Gastroesophageal sphincter (tissue), 4 donors: Measurements from ENCODE around the gene LPP. TPM values are rescaled to one million over a fixed set of nuclear protein-coding genes. Genes with fewer than 3 reads are reported as not detected.

ENCODE experiments used
- ATAC-seq: fragments of 150-250 bp; one replicate; pipeline ENCODE4 v1.9.1; 2016; ENCODE audit warnings: mild to moderate bottlenecking, moderate library complexity
- H3K27ac ChIP-seq, 4 donors: fragments of 200-600 bp; sonication (generic) in 3 of 4; 1 replicate in 3 of 4; 2 replicates in 1 of 4; pipeline ENCODE4 v1.5.1; 2016 to 2019
- H3K27me3 ChIP-seq: fragments of 200-600 bp; sonication (generic); one replicate; pipeline ENCODE4 v1.5.1; 2019
- H3K36me3 ChIP-seq, 2 donors: fragments of 200-600 bp; sonication (generic); one replicate each; pipeline ENCODE4 v1.5.1; 2019; ENCODE audit warnings: control low read depth in 1 of 2
- H3K4me1 ChIP-seq, 3 donors: fragments of 200-600 bp; sonication (generic); 1 replicate in 2 of 3; 2 replicates in 1 of 3; pipeline ENCODE4 v1.5.1; 2016 to 2019; ENCODE audit warnings: control low read depth in 2 of 3
- H3K4me3 ChIP-seq, 2 donors: fragments of 200-600 bp; sonication (generic); one replicate each; pipeline ENCODE4 v1.5.1; 2019; ENCODE audit warnings: mild to moderate bottlenecking in 1 of 2, moderate library complexity in 1 of 2
- H3K9me3 ChIP-seq, 3 donors: fragments of 200-600 bp; sonication (generic); one replicate each; pipeline ENCODE4 v1.5.1; 2017 to 2019; ENCODE audit warnings: control low read depth in 2 of 3
- EP300 ChIP-seq: sonication (generic); formaldehyde crosslinking; IDR thresholded peaks from one replicate; pipeline ENCODE4 v1.6.1; 2017; ENCODE audit warnings: antibody characterized with exemption, mild to moderate bottlenecking
- POLR2A ChIP-seq, 2 donors: fragments of 450-650 bp; IDR thresholded peaks; one replicate each; pipeline ENCODE4 v1.6.1; 2017; ENCODE audit warnings: antibody characterized with exemption in 2 of 2, mild to moderate bottlenecking in 2 of 2, moderate library complexity in 1 of 2
- POLR2AphosphoS5 ChIP-seq: sonication (generic); formaldehyde crosslinking; IDR thresholded peaks from one replicate; pipeline ENCODE4 v1.6.1; 2017; ENCODE audit warnings: antibody characterized with exemption
- WGBS, 2 donors: methylation state at CpG; one replicate each; pipeline ENCODE4 v1.1.5; 2018; ENCODE audit warnings: low coverage in 1 of 2; 5-methylcytosine and 5-hydroxymethylcytosine counted together
- total RNA-seq, 4 donors: library from RNA; depleted of rRNA; stranded (reverse); fragments of >200 nt; gene quantifications; one replicate each; pipeline ENCODE4 v1.1.0, GENCODE V29; 2016
- TF ChIP-seq, protein P1 (sequence below), 4 experiments: fragments of 200-600 bp in 2 of 4; fragments of 450-650 bp in 2 of 4; sonication (generic) in 1 of 4; IDR thresholded peaks; one replicate each; pipeline ENCODE4 v1.5.1; 2017 to 2019; ENCODE audit warnings: antibody characterized with exemption in 4 of 4, mild to moderate bottlenecking in 2 of 4, moderate library complexity in 2 of 4

LPP gene
- total RNA-seq, 4 donors from 2014 or later: 1,243 to 2,297 (median 2,164) TPM

- Histone ChIP-seq H3K27me3 (no peaks in the 10 kb centered on the region), H3K36me3 (no peaks in the 10 kb centered on the region), H3K27ac (peak overlapping the region; percentile 69 to 76 (median 74)), H3K4me3 (no peak overlapping the region), H3K9me3 (no peaks in the 10 kb centered on the region), H3K4me1 (peaks cover 16 to 89% (median 39%) of the 10 kb centered on the region in 3 donors)
- TF ChIP-seq, protein P1, sequence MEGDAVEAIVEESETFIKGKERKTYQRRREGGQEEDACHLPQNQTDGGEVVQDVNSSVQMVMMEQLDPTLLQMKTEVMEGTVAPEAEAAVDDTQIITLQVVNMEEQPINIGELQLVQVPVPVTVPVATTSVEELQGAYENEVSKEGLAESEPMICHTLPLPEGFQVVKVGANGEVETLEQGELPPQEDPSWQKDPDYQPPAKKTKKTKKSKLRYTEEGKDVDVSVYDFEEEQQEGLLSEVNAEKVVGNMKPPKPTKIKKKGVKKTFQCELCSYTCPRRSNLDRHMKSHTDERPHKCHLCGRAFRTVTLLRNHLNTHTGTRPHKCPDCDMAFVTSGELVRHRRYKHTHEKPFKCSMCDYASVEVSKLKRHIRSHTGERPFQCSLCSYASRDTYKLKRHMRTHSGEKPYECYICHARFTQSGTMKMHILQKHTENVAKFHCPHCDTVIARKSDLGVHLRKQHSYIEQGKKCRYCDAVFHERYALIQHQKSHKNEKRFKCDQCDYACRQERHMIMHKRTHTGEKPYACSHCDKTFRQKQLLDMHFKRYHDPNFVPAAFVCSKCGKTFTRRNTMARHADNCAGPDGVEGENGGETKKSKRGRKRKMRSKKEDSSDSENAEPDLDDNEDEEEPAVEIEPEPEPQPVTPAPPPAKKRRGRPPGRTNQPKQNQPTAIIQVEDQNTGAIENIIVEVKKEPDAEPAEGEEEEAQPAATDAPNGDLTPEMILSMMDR (IDR thresholded peaks at IDR 0.05): no peak
- TF ChIP-seq EP300: no peak
- WGBS, 2 donors: 60 to 74% methylated on average over 6 of the region's 6 CpGs
- ATAC-seq: no peak
These were observed 169.3 kb downstream of the LPP start for GRCh38 chr3:188323067-188323842.

DNA sequence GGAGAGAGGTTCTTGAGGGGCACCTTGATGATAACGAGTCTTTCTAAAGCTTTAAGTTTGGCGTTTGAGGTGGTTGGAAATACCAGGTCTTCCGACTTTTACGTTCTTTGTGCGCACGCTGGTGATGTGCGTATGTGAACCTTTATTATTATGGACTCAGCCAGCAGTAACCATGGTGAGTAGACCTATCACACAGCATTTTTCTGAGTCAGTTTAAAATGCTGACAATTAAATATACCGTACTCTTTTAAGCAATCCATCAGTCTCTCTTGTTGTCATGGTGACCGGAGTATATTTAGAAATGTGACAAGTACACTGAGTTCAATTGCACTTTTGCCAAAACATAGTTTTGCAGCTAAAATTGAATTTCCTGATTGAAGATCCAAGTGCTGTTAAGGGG is 172.2 kb downstream of the LPP start:
- H3K36me3 ChIP-seq: no peaks in the 10 kb centered on the region
- 17 to 52% methylated on average over 8 to 9 of the region's 9 CpGs for WGBS, 2 donors

DNA sequence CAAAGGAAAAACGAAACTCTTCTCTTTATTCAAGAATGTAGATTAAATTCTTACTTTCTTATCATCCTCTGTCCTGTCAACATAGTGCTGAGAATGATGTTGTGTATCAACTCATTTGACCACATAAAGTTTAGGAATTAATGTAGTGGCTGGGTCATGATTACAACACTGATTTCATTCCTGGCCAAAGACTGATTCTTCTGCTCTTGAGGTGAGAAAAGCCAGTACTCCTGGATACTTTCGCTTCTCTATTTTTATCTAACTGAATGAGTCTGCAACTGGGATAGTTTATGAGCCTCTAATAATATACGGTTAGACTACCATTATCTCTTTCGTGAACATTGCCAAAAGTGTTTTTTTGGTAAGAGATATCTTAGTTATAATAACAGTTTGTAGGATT is 173.0 kb downstream of the LPP start:
- Histone ChIP-seq H3K4me1 (peaks cover 14 to 95% (median 41%) of the 10 kb centered on the region in 3 donors), H3K27ac (peak overlapping the region; percentile 67 to 92 (median 74))
- 31 to 32% methylated on average over 4 of the region's 4 CpGs for WGBS, 2 donors

More for the DNA sequence above, 172.2 kb downstream of the LPP start:
- TF ChIP-seq, protein P1 (IDR thresholded peaks at IDR 0.05): no peak
- TF ChIP-seq POLR2AphosphoS5 (peak; percentile 40), POLR2A (IDR thresholded peaks at IDR 0.05) (no peak), EP300 (peak; percentile 11)
- Histone ChIP-seq H3K27ac (peak overlapping the region; percentile 67 to 92 (median 74)), H3K4me3 (no peak overlapping the region), H3K9me3 (no peaks in the 10 kb centered on the region), H3K27me3 (no peaks in the 10 kb centered on the region), H3K4me1 (peaks cover 19 to 95% (median 44%) of the 10 kb centered on the region in 3 donors)
- peak; percentile 63 for ATAC-seq

GRCh38 chr3:188327433-188327832 is 173.5 kb downstream of the LPP start:
- no peaks in the 10 kb centered on the region for H3K9me3 ChIP-seq
- peaks cover 10 to 95% (median 36%) of the 10 kb centered on the region in 3 donors for H3K4me1 ChIP-seq
- no peak for ATAC-seq
- H3K36me3 ChIP-seq: no peaks in the 10 kb centered on the region
- 44 to 58% methylated on average over 2 of the region's 2 CpGs for WGBS, 2 donors
- H3K27me3 ChIP-seq: no peaks in the 10 kb centered on the region
- peak overlapping the region; percentile 67 to 92 (median 74) for H3K27ac ChIP-seq
- no peak overlapping the region for H3K4me3 ChIP-seq
- TF ChIP-seq EP300 (no peak), POLR2A (IDR thresholded peaks at IDR 0.05) (no peak)

More for the DNA sequence above, 173.0 kb downstream of the LPP start:
- Histone ChIP-seq H3K4me3 (no peak overlapping the region), H3K9me3 (no peaks in the 10 kb centered on the region), H3K27me3 (no peaks in the 10 kb centered on the region), H3K36me3 (no peaks in the 10 kb centered on the region)
- ATAC-seq: peak; percentile 44
- TF ChIP-seq POLR2A (IDR thresholded peaks at IDR 0.05): no peak
- no peak for TF ChIP-seq EP300
- no peak for TF ChIP-seq POLR2AphosphoS5
- TF ChIP-seq, protein P1 (IDR thresholded peaks at IDR 0.05): no peak

- WGBS, 2 donors: 56 to 69% methylated on average over 2 of the region's 2 CpGs
These were observed 176.2 kb downstream of the LPP start for GRCh38 chr3:188330138-188330537.

More at GRCh38 chr3:188330138-188330537, 176.2 kb downstream of the LPP start:
- peaks cover 9 to 82% (median 30%) of the 10 kb centered on the region in 3 donors for H3K4me1 ChIP-seq
- TF ChIP-seq, protein P1 (IDR thresholded peaks at IDR 0.05): no peak
- TF ChIP-seq EP300 (no peak), POLR2A (IDR thresholded peaks at IDR 0.05) (no peak), POLR2AphosphoS5 (no peak)
- no peaks in the 10 kb centered on the region for H3K9me3 ChIP-seq
- ATAC-seq: no peak
- peak overlapping the region in 3 of 4 donors; percentile 15 to 74 (median 18) for H3K27ac ChIP-seq
- H3K27me3 ChIP-seq: no peaks in the 10 kb centered on the region
- no peak overlapping the region for H3K4me3 ChIP-seq
- no peaks in the 10 kb centered on the region for H3K36me3 ChIP-seq
